HepG2 (cell line): ENCODE results near the gene TXNIP. TPM values are rescaled to one million over a fixed set of nuclear protein-coding genes. Genes with fewer than 3 reads are reported as not detected.

Source experiments
- ATAC-seq: fragments of 200-7000 bp; cut with Tn5 transposase; 3 replicates; pipeline ENCODE4 v1.9.1; 2020; ENCODE audit warnings: mild to moderate bottlenecking, moderate library complexity
- BruUV-seq: library from RNA; stranded (reverse); fragments of 400-500 nt; replicated peaks from 2 replicates; lab custom pipeline; 2021; lab: Mats Ljungman, UMichigan
- CTCF ChIA-PET: fragments of 300-600 bp; formaldehyde crosslinking; extraction: SDS; loops from one replicate; lab custom pipeline; 2021; ENCODE audit warnings: low total read pairs, inconsistent platforms, low intra/inter-chr PET ratio; lab: Yijun Ruan, JAX
- POLR2A ChIA-PET: fragments of 350-600 bp; sonication (Branson Sonifier 250); formaldehyde crosslinking; loops from one replicate; lab custom pipeline; 2020; ENCODE audit warnings: antibody characterized with exemption, inconsistent platforms; lab: Yijun Ruan, JAX
- DNase-seq: peaks from one replicate; pipeline ENCODE4 v3.0.0-alpha.2; 2015; ENCODE audit warnings: low spot score
- FAIRE-seq: peaks from 3 replicates; lab custom pipeline; 2011; peaks lifted over from hg19 to GRCh38; lab: Jason Lieb, UNC
- H2AFZ ChIP-seq: one replicate; pipeline ENCODE4 v1.6.1; 2011; ENCODE audit warnings: low read length, inconsistent platforms
- H3K27ac ChIP-seq: fragments of 300-600 bp; 3 replicates; pipeline ENCODE4 v1.8.0; 2011; ENCODE audit warnings: mixed run types, mild to moderate bottlenecking, mixed read lengths, low read length, inconsistent platforms; ENCODE audit not compliant: insufficient read depth; ENCODE audit errors: extremely low read length
- H3K27me3 ChIP-seq, 2 experiments: fragments of 200-600 bp in 1 of 2; 2 replicates in 1 of 2; 3 replicates in 1 of 2; pipeline versions ENCODE4 v1.6.0 to v1.8.0; 2011; ENCODE audit warnings: low read length in 2 of 2, mild to moderate bottlenecking in 2 of 2, moderate library complexity in 2 of 2, inconsistent platforms in 1 of 2; ENCODE audit not compliant: insufficient read depth in 2 of 2, control insufficient read depth in 1 of 2
- H3K36me3 ChIP-seq, 2 experiments: fragments of 200-600 bp in 1 of 2; replicated peaks in 1 of 2; 2 replicates in 1 of 2; 3 replicates in 1 of 2; pipeline versions ENCODE4 v1.5.1 to v1.8.0; 2011; ENCODE audit warnings: low read length in 2 of 2, inconsistent platforms in 1 of 2; ENCODE audit not compliant: insufficient read depth in 2 of 2, control insufficient read depth in 1 of 2
- H3K4me1 ChIP-seq: 2 replicates; pipeline ENCODE4 v1.5.1; 2012; ENCODE audit warnings: low read length, inconsistent platforms; ENCODE audit not compliant: insufficient read depth
- H3K4me2 ChIP-seq: 2 replicates; pipeline ENCODE4 v1.6.0; 2011; ENCODE audit warnings: low read depth, low read length, inconsistent platforms
- H3K4me3 ChIP-seq, 3 experiments: fragments of 200-600 bp in 1 of 3; sonication (generic), shearing (Covaris generic) in 1 of 3; replicated peaks in 1 of 3; 2 replicates each; pipeline ENCODE4 v1.5.1; 2011 to 2016; ENCODE audit warnings: low read length in 3 of 3, inconsistent platforms in 2 of 3, low read depth in 2 of 3, mild to moderate bottlenecking in 2 of 3, control low read depth in 1 of 3, mixed read lengths in 1 of 3; ENCODE audit not compliant: insufficient read depth in 1 of 3
- H3K79me2 ChIP-seq: one replicate; pipeline ENCODE4 v1.6.1; 2011; ENCODE audit warnings: low read length, inconsistent platforms; ENCODE audit not compliant: insufficient read depth
- H3K9ac ChIP-seq: 2 replicates; pipeline ENCODE4 v1.6.0; 2011; ENCODE audit warnings: mild to moderate bottlenecking, low read depth, low read length, inconsistent platforms; ENCODE audit not compliant: insufficient read depth
- H3K9me3 ChIP-seq: 2 replicates; pipeline ENCODE4 v1.5.1; 2012; ENCODE audit warnings: mild to moderate bottlenecking, low read length
- H4K20me1 ChIP-seq: 2 replicates; pipeline ENCODE4 v1.6.0; 2011; ENCODE audit warnings: inconsistent platforms, mild to moderate bottlenecking, low read length, moderate library complexity; ENCODE audit not compliant: insufficient read depth
- IKZF4 ChIP-seq: sonication (generic); formaldehyde crosslinking; IDR thresholded peaks from 2 replicates; pipeline ENCODE4 v1.5.1; 2020; ENCODE audit warnings: borderline replicate concordance, mild to moderate bottlenecking, low read depth, missing genetic modification reagents; ENCODE audit errors: not compliant biosample characterization
- SIX1 ChIP-seq: sonication (generic); formaldehyde crosslinking; IDR thresholded peaks from 2 replicates; pipeline ENCODE4 v1.4.0; 2020; ENCODE audit warnings: missing genetic modification reagents, borderline replicate concordance
- STAG1 ChIP-seq: sonication (generic); formaldehyde crosslinking; IDR thresholded peaks from 2 replicates; pipeline ENCODE4 v1.4.0; 2020; ENCODE audit warnings: missing genetic modification reagents
- ZNF33A ChIP-seq: sonication (generic); formaldehyde crosslinking; IDR thresholded peaks from 2 replicates; pipeline ENCODE4 v1.5.1; 2020; ENCODE audit warnings: missing genetic modification reagents, mild to moderate bottlenecking, moderate library complexity, borderline replicate concordance
- WGBS: methylation state at CpG from one replicate; pipeline ENCODE4 v1.1.6; 2017; ENCODE audit warnings: low lambda C conversion rate; 5-methylcytosine and 5-hydroxymethylcytosine counted together
- in situ Hi-C: cut with HindIII; loops from 2 replicates; pipeline ENCODE4 v1.10.0; 2017; ENCODE audit warnings: low pct_unique_long_range_greater_than_20kb; ENCODE audit not compliant: extremely low pct_ligation_motif_present
- intact Hi-C: fragments of 100-400 bp; cut with micrococcal nuclease; formaldehyde crosslinking; loops from one replicate; pipeline ENCODE4 v1.10.0; 2022; ENCODE audit not compliant: unreplicated experiment
- polyA plus RNA-seq, 8 experiments: library from polyadenylated mRNA; depleted of rRNA in 3 of 8; stranded (reverse) in 7 of 8; unstranded in 1 of 8; fragments of >200 nt; fragmentation: Illumina TruSeq in 4 of 8; extraction: Trizol in 4 of 8; gene quantifications; 2 replicates each; pipeline versions ENCODE4 v1.2.1 to v1.2.3, GENCODE V29; 2011 to 2016; ENCODE audit warnings: low read depth in 4 of 8, missing spikeins in 1 of 8, mixed read lengths in 1 of 8; ENCODE audit not compliant: insufficient read depth in 1 of 8
- total RNA-seq, 5 experiments: library from RNA; depleted of rRNA; stranded (reverse); fragments of >200 nt; fragmentation: Illumina TruSeq; extraction: Trizol; gene quantifications; 2 replicates each; pipeline ENCODE4 v1.2.3, GENCODE V29; 2016; ENCODE audit warnings: low read depth in 1 of 5
- TF ChIP-seq, protein P1 (sequence below): sonication (generic); formaldehyde crosslinking; IDR thresholded peaks from 2 replicates; pipeline ENCODE4 v1.4.0; 2020; ENCODE audit warnings: low read depth, mild to moderate bottlenecking, missing genetic modification reagents
- TF ChIP-seq, protein P2 (sequence below): IDR thresholded peaks from 2 replicates; pipeline ENCODE4 v1.6.1; 2016; ENCODE audit warnings: low read depth, missing genetic modification reagents, missing compliant biosample characterization
- TF ChIP-seq, protein P3 (sequence below): sonication (generic); formaldehyde crosslinking; IDR thresholded peaks from 2 replicates; pipeline ENCODE4 v1.4.0; 2020; ENCODE audit warnings: mild to moderate bottlenecking, missing genetic modification reagents

The TXNIP gene
- total and polyA plus RNA-seq, 2 of the 13 experiments (the other 11 are each of a cell fraction or from before 2014, with no cell fraction given): 24.4 to 237 TPM

DNA sequence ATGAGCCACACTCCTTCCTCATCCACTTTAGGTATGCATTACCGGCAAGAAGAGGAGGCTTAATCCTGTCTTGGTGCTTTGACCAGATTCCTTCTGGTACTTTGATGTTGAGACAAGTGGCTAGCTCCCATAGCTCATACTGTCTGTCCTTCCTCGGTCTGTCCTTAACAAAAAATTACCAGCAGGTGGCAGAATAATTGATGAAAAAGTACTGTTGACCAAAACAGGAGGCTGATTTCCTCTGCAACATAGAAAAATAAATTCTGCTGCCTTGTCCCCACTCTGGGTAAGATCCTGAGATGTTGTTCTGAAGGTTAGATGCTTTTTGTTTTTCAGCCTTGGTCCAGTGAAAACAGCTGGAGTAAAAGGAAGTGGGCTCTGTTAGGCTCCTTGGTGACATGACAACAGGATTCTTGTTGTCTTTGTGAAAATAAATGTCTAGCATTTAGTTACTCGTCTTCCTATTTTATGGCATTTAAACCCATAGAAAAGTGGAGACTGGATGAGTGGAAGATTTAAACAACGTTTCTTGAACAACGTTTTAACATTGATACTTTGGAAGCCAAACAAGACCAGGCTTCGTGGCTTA, 36.3 kb upstream of the TXNIP start:
- H3K4me1 ChIP-seq: peaks cover 33% of the 10 kb centered on the region
- H3K4me3 ChIP-seq: no peak overlapping the region
- in situ Hi-C loops (no loop called here), intact Hi-C loops (no loop called here)
- peak; percentile 59 for DNase-seq
- peak; percentile 86 for FAIRE-seq
- no peaks in the 10 kb centered on the region for H3K79me2 ChIP-seq
- BruUV-seq: no TSS peak
- POLR2A ChIA-PET: interaction anchor here (1.0 to 9.1 kb wide), 4 partner anchors 11 to 69 kb away, joined by 5 to 297 read pairs (median 10); partner anchors contain the start of genes ANKRD34A, HJV and POLR3GL
- H3K9me3 ChIP-seq: no peaks in the 10 kb centered on the region
- H3K4me2 ChIP-seq: peak overlapping the region; percentile 42
- WGBS: 33% methylated on average over 6 of the region's 6 CpGs
- peak overlapping the region; percentile 60 for H2AFZ ChIP-seq
- CTCF ChIA-PET: interaction anchor here (0.8 kb wide), 1 partner anchor 55 kb away, joined by 3 read pairs; no protein-coding TSS in a partner anchor
- H3K36me3 ChIP-seq: no peaks in the 10 kb centered on the region
- H3K27me3 ChIP-seq: no peaks in the 10 kb centered on the region; a peak in 1 of 5 replicates
- no peak overlapping the region for H3K9ac ChIP-seq
- H4K20me1 ChIP-seq: no peaks in the 10 kb centered on the region
- ATAC-seq: peak; percentile 50
- H3K27ac ChIP-seq: no peak overlapping the region
- peak; percentile 62 for TF ChIP-seq STAG1 (CRISPR knock-in tag)
- no peak for TF ChIP-seq ZNF33A
- TF ChIP-seq SIX1 (CRISPR knock-in tag): no peak
- TF ChIP-seq, protein P1, sequence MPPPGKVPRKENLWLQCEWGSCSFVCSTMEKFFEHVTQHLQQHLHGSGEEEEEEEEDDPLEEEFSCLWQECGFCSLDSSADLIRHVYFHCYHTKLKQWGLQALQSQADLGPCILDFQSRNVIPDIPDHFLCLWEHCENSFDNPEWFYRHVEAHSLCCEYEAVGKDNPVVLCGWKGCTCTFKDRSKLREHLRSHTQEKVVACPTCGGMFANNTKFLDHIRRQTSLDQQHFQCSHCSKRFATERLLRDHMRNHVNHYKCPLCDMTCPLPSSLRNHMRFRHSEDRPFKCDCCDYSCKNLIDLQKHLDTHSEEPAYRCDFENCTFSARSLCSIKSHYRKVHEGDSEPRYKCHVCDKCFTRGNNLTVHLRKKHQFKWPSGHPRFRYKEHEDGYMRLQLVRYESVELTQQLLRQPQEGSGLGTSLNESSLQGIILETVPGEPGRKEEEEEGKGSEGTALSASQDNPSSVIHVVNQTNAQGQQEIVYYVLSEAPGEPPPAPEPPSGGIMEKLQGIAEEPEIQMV (CRISPR knock-in tag): no peak
- TF ChIP-seq IKZF4: no peak
- TF ChIP-seq, protein P2, sequence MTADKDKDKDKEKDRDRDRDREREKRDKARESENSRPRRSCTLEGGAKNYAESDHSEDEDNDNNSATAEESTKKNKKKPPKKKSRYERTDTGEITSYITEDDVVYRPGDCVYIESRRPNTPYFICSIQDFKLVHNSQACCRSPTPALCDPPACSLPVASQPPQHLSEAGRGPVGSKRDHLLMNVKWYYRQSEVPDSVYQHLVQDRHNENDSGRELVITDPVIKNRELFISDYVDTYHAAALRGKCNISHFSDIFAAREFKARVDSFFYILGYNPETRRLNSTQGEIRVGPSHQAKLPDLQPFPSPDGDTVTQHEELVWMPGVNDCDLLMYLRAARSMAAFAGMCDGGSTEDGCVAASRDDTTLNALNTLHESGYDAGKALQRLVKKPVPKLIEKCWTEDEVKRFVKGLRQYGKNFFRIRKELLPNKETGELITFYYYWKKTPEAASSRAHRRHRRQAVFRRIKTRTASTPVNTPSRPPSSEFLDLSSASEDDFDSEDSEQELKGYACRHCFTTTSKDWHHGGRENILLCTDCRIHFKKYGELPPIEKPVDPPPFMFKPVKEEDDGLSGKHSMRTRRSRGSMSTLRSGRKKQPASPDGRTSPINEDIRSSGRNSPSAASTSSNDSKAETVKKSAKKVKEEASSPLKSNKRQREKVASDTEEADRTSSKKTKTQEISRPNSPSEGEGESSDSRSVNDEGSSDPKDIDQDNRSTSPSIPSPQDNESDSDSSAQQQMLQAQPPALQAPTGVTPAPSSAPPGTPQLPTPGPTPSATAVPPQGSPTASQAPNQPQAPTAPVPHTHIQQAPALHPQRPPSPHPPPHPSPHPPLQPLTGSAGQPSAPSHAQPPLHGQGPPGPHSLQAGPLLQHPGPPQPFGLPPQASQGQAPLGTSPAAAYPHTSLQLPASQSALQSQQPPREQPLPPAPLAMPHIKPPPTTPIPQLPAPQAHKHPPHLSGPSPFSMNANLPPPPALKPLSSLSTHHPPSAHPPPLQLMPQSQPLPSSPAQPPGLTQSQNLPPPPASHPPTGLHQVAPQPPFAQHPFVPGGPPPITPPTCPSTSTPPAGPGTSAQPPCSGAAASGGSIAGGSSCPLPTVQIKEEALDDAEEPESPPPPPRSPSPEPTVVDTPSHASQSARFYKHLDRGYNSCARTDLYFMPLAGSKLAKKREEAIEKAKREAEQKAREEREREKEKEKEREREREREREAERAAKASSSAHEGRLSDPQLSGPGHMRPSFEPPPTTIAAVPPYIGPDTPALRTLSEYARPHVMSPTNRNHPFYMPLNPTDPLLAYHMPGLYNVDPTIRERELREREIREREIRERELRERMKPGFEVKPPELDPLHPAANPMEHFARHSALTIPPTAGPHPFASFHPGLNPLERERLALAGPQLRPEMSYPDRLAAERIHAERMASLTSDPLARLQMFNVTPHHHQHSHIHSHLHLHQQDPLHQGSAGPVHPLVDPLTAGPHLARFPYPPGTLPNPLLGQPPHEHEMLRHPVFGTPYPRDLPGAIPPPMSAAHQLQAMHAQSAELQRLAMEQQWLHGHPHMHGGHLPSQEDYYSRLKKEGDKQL (CRISPR knock-in tag): no peak
- TF ChIP-seq, protein P3, sequence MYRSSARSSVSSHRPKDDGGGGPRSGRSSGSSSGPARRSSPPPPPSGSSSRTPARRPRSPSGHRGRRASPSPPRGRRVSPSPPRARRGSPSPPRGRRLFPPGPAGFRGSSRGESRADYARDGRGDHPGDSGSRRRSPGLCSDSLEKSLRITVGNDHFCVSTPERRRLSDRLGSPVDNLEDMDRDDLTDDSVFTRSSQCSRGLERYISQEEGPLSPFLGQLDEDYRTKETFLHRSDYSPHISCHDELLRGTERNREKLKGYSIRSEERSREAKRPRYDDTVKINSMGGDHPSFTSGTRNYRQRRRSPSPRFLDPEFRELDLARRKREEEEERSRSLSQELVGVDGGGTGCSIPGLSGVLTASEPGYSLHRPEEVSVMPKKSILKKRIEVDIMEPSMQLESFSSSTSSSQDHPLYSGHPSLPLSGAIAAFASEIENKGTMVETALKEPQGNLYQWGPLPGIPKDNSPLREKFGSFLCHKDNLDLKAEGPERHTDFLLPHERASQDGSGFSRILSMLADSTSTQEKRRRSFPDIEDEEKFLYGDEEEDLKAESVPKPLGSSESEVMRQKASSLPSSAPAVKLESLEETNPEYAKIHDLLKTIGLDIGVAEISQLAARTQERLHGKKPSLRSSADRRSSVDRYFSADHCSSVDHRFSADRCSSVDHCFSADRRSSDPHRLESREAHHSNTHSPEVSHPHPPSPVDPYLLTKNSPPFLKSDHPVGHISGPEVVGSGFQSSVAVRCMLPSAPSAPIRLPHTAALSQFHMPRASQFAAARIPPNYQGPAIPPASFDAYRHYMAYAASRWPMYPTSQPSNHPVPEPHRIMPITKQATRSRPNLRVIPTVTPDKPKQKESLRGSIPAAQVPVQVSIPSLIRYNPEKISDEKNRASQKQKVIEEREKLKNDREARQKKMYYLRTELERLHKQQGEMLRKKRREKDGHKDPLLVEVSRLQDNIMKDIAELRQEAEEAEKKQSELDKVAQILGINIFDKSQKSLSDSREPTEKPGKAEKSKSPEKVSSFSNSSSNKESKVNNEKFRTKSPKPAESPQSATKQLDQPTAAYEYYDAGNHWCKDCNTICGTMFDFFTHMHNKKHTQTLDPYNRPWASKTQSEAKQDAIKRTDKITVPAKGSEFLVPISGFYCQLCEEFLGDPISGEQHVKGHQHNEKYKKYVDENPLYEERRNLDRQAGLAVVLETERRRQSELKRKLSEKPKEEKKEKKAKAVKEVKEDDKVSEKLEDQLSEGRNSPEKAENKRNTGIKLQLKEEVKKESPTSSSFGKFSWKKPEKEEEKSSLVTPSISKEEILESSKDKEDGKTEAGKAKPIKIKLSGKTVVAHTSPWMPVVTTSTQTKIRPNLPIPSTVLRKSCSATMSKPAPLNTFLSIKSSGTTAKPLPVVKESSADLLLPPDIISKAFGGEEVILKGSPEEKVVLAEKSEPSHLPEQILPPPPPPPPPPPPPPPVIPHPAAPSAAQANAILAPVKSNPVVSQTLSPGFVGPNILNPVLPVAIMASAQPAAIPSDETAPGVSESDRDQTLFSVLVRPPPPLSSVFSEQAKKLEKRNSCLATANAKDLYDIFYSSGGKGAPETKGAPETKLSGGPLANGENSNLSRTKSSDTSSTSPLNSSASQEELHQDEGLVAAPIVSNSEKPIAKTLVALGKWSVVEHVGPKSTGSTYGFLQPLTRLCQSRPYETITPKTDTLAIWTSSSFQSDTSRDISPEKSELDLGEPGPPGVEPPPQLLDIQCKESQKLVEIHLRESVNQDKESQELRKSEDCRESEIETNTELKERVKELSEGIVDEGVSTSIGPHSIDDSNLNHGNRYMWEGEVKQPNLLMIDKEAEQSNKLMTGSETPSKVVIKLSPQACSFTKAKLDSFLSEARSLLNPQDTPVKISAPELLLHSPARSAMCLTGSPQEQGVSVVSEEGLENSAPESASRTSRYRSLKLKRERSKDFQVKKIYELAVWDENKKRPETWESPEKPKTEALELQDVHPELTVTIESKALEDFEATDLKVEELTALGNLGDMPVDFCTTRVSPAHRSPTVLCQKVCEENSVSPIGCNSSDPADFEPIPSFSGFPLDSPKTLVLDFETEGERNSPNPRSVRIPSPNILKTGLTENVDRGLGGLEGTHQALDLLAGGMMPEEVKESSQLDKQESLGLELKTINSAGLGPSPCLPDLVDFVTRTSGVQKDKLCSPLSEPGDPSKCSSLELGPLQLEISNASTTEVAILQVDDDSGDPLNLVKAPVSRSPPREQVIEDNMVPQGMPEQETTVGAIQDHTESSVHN (CRISPR knock-in tag): no peak
